NCI-H2171 treated with DMSO at 0.1 percent for 48 hours (cell line): Measurements from ENCODE around the gene OR10A6.
A peak's percentile ranks its signal among the peaks of the same experiment; 100 is the strongest.

Source experiments
- DNase-seq: peaks from one replicate; lab custom pipeline; 2025; lab: John Stamatoyannopoulos, UW

Gene OR10A6

GRCh38 chr11:7909585-7910285 is 21.3 kb downstream of the OR10A6 start:
- no peak for DNase-seq

DNA sequence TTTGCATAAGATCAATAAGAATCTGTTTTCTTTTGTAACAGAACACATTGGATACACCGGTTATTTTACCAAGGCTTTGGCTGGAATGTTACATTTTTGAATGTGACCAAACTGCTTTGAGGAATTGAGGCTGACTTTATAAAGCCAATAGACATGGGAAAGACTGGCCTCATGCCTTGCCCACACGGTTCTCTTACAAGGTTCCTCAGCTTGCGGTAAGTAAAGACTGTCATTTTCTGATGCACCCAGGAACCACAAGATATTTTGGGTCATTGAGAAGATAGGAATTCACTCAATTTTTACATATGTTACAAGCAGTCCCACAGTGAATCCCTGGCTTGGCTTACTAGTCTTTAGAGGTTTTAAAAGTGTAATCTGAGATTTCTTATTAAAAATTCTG is 23.9 kb downstream of the OR10A6 start:
- DNase-seq = no peak

DNA sequence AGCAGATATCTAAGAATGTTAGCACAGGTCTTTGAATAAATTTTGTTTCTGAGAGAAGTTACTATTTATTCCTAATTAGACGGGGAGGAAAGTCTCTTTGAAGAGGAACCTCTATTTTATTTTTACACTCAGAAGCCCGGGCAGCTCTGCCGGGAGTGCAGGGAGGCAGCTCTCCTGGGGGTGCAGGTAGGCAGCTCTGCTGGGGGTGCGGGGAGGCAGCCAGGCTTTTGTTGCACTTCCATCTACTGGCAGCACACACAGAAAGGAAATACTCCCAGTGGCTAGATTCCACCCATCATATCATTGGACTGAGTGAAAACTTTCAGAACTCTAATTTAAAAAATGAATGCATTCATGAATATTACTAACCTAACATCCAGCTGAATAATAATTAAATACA is 24.6 kb downstream of the OR10A6 start:
- no peak for DNase-seq

GRCh38 chr11:7905961-7906429 is 25.1 kb downstream of the OR10A6 start:
- no peak for DNase-seq

GRCh38 chr11:7905549-7905948 is 25.5 kb downstream of the OR10A6 start:
- DNase-seq = no peak

- DNase-seq = no peak
Measured at GRCh38 chr11:7904917-7905316, 26.2 kb downstream of the OR10A6 start.

GRCh38 chr11:7903940-7904339 is 27.1 kb downstream of the OR10A6 start:
- DNase-seq = no peak

DNA sequence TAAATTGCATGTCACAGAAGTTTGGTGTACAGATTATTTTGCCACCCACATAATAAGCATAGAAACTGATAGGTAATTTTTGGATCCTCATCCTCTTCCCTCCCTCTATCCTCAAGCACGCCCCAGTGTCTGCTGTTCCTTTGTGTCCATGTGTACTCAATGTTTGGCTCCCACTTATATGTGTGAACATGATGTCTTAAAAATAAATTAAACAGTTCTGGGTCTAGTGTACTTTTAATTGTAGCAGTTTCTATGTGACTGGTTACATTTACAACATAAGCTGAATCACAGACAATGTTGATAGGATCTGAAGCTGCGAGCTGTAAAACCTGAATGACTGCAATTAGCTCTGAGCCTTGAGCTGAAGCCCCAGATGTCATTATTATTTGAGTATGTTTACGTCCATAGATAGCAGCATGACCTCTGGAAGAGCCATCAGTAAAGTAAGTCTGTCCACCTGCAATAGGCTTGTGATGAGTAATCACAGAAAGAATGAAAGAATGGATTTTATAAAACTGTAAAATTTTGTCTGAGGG is 29.7 kb downstream of the OR10A6 start:
- DNase-seq = no peak

DNA sequence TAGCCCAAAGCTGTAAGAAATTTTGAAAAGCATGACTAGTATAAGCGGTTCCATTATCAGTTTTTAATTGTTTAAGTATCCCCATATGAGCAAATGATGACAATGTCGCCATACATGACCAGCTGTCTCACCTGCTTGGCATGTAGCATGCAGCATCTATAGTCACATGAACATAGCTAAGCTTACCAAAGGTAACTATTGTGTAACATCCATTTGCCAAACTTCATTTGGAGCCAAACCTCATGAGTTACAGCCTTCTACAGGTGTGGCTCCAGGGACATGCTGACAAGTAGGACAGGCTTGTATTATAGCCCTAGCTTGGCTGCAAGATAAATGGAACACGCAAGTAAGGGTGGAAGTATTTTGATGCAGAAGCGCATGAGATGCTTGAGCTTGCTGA is 30.4 kb downstream of the OR10A6 start:
- DNase-seq = no peak

GRCh38 chr11:7899418-7899817 is 31.6 kb downstream of the OR10A6 start:
- DNase-seq = no peak

- no peak for DNase-seq
Measured at GRCh38 chr11:7898666-7899283, 32.3 kb downstream of the OR10A6 start.

- DNase-seq = no peak
Measured at GRCh38 chr11:7896009-7896785, 34.9 kb downstream of the OR10A6 start.

GRCh38 chr11:7894251-7894650 is 36.8 kb downstream of the OR10A6 start:
- DNase-seq = no peak

DNA sequence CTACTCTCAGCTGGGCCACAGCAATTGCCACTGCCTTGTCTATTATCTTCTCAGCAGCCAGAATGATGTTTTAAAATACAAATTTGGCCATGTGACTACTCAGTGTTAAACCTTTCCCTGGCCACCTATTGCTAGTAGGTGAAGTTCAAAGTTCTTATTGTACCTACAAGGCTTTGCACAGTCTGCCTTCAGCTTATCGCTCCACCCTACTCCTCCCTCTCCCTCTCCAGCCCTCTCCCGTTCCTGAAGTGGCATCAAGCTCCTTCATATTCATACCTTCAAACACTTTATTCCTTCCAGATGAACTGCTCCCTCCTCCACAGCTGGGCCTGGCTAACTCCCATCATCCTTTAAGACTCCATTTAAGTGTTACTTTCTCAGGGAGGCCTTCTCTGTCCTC is 37.3 kb downstream of the OR10A6 start:
- DNase-seq = no peak

GRCh38 chr11:7892840-7893254 is 38.2 kb downstream of the OR10A6 start:
- peak; percentile 22 for DNase-seq

- no peak for DNase-seq
Measured at GRCh38 chr11:7892059-7892699, 38.9 kb downstream of the OR10A6 start.

- DNase-seq = no peak
Measured at GRCh38 chr11:7890417-7891172, 40.5 kb downstream of the OR10A6 start.

- DNase-seq = no peak
Measured at GRCh38 chr11:7889985-7890384, 41.1 kb downstream of the OR10A6 start.

GRCh38 chr11:7882860-7883259 is 48.2 kb downstream of the OR10A6 start:
- no peak for DNase-seq
